HG03139 (cell line): ENCODE measurements around the gene DNAJC21.
A peak's percentile ranks its signal among the peaks of the same experiment; 100 is the strongest.

ENCODE experiments used
- ATAC-seq: cut with Tn5 transposase; IDR thresholded peaks from one replicate; pipeline ENCODE4 v1.9.1; 2021; ENCODE audit not compliant: unreplicated experiment

Gene DNAJC21

DNA sequence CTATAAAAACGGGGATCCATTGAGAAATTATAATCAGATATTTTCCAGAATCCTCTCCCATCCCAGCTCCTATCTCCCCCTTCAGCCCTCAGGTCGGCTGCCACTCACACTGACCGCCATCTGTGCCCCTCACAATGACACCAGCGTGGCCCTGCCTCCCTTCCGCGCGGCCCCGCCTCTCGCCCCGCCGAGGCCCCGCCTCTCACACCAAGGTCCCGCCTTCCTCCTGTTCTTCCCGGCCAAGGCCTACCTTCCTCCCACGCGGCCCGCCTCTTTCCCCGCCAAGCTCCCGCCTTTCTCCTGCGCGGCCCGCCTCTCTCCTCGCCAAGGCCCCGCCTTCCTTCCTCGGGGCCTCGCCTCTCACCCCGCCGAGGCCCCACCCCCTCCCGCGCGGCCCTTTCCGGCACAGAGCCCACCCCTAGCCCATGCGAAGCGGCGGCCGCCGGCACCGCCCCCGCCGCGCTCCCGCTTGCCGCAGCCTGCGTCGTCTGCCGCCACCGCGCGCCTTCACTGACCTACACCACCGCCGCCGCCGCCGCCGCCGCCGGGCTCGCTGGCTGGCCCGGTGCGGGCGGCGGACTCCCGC lies at the start of gene DNAJC21:
DNAJC21 (plus strand) TSS at position 426 of the 586 bp plus-strand sequence. CDS start 261 bp downstream, outside the sequence.
- peak; percentile 89 for ATAC-seq

DNA sequence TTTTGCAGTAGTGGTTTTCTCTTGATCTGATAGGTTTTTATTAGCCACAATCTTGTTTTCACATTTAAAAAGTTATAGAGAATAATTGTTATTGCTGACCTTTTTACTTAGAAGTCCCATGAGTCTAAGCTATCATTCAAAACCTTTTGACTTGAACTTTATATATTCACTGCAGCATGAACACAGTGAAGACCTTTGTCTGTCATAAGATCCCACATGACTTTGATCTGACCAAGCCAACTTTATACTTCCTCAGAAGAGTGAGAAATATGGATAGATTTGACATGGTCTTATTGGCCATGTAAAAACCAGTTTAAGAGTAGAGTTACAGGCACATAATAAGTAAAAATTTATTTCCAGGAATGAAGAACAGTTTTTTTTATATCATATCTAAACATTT lies 48.1 kb upstream of the DNAJC21 start:
- no peak for ATAC-seq

DNA sequence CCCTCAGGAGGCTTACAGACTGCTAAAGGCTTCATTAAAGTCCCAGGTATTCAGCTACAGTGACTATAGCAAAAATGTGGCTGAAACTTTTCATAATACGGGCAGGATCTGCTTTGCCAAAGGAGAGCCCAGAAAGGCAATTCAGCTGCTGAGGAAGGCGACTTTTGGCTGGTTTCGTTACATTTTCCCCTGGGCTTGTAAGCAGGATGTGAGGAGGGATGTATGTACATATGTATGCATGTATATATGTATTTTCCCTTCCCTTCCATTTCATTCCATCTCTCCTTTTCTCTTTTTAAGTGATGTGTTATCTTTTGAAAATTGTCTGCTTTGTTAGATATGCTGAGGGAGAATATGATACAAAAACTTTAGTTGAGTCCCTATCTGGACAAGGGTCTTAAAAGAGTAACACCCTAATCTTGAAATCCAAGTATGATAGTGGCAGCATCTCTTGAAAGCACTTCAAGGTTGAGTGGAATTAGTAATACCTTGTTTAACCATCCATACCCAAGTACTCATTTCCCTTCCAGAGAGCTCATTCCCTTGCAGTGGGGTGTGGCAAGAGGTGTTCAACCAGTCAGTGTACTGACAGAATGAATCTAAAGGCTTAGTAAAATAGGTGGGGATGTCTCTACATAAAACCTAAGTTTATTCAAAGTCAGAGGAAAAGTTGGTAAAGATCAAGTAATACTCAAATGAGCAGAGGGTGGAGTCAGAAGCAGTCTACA lies 42.8 kb upstream of the DNAJC21 start:
- ATAC-seq = no peak

DNA sequence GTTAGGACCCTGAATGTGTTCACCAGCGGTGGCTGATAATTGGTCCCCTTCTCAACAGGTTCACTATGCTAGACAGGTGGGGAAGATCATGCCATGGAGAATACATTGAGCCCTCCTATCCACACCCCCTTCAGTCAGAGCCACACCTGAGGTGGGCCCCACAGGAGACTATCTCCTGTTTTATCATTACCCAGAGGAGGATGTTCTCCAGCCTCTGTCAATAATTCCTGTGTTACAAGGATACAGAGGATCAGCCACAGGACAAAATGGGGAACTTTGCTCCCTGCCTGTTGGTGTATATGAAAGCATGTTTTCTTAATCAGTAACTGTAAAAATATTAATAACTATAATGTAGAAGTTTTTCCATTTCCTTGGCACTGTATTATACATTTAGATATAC lies 40.0 kb upstream of the DNAJC21 start:
- ATAC-seq = no peak

GRCh38 chr5:34891981-34892380 lies 37.4 kb upstream of the DNAJC21 start:
- no peak for ATAC-seq

GRCh38 chr5:34892414-34892813 lies 36.9 kb upstream of the DNAJC21 start:
- no peak for ATAC-seq

GRCh38 chr5:34894716-34895115 lies 34.6 kb upstream of the DNAJC21 start:
- no peak for ATAC-seq

- ATAC-seq = no peak
Observed at GRCh38 chr5:34895641-34896419, 33.5 kb upstream of the DNAJC21 start.

GRCh38 chr5:34897646-34898045 lies 31.7 kb upstream of the DNAJC21 start:
- ATAC-seq = no peak

DNA sequence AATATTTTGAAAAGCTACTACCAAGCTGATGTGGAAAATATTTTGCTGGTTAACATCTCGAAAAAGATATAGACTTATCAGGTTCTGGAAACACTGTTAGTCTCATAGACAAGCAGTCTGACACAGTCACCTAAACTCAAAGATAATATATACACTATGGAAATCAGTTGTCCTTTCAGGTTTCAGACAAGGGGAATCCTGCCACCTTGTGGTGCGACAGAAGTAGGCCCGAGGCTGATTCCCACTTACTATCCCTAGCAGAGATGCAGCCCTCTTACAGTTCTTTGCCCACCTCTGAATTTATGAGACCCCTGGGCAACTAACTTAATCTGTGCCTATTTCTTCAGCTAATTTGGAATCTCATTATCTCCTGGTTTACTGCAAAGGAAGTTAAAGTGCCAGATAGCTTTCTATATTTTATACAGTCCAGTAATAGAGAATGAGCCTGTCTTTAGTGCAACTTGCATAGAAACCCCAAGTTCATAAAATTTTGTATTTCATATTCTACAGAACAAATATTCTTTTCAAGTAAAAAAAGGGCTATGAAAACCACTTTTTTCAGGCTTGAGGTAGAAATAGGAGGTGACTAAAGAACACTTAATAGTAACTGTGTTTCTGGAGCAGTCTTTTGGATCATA lies 31.0 kb upstream of the DNAJC21 start:
- peak; percentile 71 for ATAC-seq

GRCh38 chr5:34899066-34899465 lies 30.3 kb upstream of the DNAJC21 start:
- ATAC-seq = no peak

DNA sequence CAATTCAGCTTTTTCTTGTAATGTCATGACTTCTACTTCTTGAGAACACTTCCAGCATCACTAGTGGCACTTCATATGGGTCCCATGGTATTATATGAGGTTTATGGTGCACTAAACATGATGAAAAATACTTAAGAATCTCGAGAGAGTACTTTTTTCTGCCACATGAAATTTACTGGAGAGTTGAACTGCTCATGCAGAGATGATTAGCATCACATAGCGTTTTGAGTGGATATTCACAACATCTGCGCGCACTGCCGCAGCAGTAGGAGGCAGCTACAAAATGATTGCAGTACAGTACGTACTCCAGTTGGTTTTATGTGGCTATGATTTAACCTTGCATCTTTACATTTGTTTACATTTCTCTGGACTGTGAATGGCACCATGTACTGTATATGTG lies 28.7 kb upstream of the DNAJC21 start:
- ATAC-seq = no peak

- no peak for ATAC-seq
Observed at GRCh38 chr5:34903260-34903659, 26.1 kb upstream of the DNAJC21 start.

DNA sequence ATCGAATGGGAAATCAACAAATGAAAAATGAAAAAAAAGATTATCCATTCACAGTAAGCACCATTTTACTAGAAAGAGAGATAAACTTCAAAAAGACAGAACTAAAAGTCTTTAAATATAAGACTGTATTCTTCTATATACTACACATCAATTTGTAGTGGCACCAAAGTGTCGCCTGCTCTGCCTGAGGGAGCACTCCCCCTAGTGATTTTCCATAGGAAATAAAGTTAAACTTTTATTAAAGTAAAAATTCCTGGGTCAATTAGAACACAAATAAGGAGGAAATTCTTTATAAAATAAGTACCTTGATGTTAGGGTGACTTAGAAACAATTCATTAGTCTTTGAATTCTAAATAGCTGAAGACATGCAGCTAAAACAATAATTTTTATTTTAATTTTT lies 23.8 kb upstream of the DNAJC21 start:
- ATAC-seq = no peak

DNA sequence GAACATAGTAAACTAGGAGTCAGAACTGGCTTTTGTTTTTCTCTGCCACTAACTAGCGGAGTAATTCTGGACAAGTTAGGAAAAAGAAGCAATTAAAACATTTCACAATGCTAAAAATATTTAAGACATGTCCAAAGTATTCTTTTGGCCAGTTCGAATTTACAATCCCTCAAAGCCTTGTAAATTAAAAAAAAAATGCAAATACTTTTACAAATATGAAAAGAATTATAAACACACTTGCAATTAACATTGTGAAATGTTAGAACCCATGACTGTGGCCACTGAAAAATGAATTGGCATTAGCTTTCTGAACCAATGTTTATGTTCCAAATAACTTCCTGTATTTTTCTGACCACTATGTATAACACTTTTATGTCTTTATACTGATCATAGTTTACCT lies 16.3 kb upstream of the DNAJC21 start:
- no peak for ATAC-seq

DNA sequence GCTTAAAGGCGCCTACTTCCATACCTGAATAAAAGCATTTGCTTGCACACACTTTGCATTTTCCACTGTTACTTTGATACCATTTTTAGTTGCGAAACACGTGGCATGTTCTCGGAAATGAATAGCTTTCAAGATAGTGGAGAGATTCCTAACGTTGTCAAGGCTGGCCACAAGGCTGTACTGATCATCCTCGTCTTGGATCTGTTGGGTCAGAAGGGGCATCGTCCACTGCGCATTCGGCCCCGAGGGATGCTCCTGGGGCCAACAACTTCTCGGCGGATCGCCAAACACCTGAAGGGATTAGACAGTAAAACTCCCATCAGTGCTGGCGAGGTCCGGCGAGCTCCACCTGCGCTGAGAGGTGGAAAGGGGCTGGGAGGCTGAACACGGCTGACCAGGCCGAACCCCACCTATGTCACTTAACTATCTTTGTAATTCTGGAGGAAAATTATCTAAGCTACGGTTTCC lies 14.7 kb upstream of the DNAJC21 start:
- ATAC-seq = peak; percentile 11

DNA sequence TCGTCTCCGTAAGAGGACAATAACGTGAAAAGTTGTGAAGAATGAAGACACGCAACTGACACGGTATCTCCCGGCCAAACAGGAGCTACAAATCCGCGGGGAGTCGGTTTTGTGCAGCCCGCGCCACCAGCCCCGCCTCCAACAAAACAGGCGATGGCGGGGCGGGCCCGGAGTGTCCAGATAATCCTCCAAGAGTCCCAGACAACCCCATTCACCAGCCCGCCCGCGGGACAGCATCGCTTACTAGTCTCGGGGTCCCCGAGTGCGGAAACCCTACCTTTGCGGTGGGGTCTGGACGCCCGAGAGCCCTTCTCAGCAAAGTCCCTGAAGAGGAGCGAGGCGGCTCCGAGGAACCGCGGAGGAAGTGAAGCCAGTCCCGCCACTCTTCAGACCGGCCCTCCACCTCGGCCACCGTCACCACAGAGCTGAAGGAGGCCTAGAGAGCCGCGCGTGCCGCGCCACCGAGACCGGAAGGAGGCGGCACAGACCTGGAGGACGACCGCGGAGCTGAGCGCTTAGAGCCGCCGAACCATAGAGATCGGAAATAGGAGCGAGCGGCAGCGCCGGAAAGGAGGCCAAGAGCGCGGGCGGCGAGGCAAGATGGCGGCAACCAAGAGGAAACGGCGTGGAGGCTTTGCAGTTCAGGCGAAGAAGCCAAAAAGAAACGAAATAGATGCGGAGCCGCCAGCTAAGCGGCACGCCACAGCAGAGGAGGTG lies 14.1 kb upstream of the DNAJC21 start, which contains the start of the genes BRIX1 and RAD1:
BRIX1 (plus strand) TSS at position 573 of the 717 bp plus-strand sequence; CDS start at position 601, 28 bp downstream.
RAD1 (minus strand) TSS at position 366 of the 717 bp plus-strand sequence. CDS start 612 bp downstream, outside the sequence.
- ATAC-seq = peak; percentile 99

DNA sequence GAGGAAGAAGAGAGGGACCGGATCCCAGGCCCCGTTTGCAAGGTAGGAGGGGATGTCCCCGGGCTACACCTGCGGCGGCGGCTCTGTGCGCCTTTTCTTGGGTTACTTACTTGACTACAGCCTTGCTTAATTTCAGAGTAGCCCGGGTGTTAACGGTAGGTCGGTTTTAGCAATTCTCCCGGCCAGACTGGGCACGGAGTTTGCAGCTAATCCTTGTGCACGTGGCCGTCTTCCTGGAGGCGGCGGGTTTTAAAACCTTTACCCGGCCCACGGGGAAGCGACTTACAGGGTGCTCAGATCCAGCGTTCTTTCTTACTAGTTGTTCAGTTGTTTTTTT lies 13.5 kb upstream of the DNAJC21 start:
- peak; percentile 7 for ATAC-seq

GRCh38 chr5:34916518-34916917 lies 12.8 kb upstream of the DNAJC21 start:
- no peak for ATAC-seq

GRCh38 chr5:34918025-34918424 lies 11.3 kb upstream of the DNAJC21 start:
- no peak for ATAC-seq

DNA sequence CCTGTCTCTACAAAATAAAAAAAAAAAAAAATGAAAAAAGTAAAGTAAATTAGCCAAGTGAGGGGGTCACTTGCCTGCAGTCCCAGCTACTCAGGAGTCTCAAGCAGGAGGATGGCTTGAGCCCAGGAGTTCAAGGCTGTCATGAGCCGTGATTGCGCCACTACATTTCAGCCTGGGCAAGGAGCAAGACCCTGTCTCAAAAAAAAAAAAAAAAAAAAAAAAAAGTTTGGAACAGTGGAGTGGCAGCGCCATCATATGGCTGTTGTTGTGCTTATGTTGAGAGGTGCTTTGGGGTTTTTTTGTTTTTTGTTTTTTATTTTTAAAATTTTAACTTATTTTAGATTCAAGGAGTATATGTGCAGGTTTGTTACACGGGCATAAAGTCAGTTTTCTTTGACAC lies 10.3 kb upstream of the DNAJC21 start:
- ATAC-seq = no peak
